HG03520 (cell line): ENCODE data around the gene FANCC.

Experiments used
- ATAC-seq: cut with Tn5 transposase; IDR thresholded peaks from one replicate; pipeline ENCODE4 v1.9.1; 2021; ENCODE audit warnings: mild to moderate bottlenecking, moderate library complexity; ENCODE audit not compliant: unreplicated experiment

Gene FANCC

GRCh38 chr9:95197692-95198271 is 119.7 kb downstream of the FANCC start:
- ATAC-seq: no peak

- no peak for ATAC-seq
Observed at GRCh38 chr9:95193480-95193879, 124.0 kb downstream of the FANCC start.

- ATAC-seq: no peak
Observed at GRCh38 chr9:95193067-95193466, 124.4 kb downstream of the FANCC start.

DNA sequence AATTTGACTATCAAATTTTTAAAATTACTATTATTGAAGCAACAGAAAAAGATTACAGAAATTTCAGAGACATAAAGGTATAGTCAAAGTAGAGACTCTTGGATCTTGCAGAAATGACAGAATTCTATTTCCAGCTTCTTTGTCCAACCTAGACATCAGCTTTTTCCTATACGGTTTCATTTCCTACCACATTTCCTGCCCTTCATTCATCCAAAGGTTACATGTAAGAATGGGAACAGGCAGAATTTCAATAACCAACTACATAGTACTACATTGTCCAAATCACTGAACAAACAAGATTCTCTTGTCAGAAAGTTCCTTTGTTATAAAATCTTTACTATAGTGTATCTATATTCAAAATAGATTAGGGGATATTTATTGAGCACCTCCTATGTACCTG is 124.9 kb downstream of the FANCC start:
- ATAC-seq: no peak

DNA sequence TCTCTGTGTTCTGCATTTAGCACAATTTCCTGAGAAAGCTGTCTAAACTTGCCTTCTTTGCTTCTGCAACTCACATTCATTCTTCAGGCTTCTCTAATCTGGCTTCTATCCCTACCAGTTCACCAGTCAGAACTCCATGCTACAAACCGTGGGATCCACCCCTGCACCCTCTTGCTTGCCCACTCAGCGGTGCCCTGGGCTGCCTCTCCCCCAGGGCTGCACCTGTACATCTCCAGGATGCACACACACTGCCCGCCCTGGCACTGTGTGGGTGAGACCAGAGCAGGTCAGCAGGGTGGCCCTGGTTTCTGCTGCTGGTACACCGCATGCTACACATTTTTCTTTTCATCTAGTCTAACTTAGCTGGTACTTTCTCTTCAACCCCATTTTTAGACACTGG is 127.1 kb downstream of the FANCC start:
- ATAC-seq: no peak

- no peak for ATAC-seq
Observed at GRCh38 chr9:95189251-95190098, 128.0 kb downstream of the FANCC start.

GRCh38 chr9:95188459-95188858 is 129.1 kb downstream of the FANCC start:
- no peak for ATAC-seq

- no peak for ATAC-seq
Observed at GRCh38 chr9:95185956-95186355, 131.6 kb downstream of the FANCC start.

DNA sequence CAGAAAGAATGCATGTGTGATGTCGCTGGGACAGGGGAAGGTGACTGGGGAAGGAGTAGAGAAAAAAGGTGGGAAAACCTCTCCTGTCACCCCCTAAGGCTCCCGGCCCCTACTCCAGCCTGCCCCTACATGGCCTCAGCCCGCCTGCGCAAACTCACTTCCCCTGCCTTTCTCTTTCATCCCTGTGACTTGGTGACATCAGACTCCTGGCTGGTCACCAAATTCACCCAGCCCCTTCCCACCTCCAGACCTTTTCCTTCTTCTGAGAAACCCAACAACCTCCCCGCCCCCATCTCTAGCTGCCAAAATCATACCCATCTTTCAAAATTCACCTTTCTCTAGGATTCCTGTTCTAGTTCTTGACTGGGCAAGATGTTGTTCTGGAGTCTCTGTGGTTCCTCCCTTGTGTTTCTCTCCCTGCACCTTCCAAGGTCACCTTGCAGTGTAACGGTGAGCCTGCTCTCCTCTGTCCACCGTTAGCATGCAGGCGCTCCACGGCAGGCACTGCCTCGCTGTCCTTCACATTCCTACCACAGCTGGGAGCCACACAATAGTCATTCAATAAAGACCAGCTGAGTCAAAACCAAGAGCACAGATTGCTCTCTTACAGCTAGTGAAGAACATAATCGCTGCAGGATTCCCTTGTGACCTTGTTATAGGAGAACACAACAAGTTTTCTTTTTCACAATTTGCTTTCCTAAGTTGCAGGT is 134.5 kb downstream of the FANCC start:
- no peak for ATAC-seq

GRCh38 chr9:95181835-95182234 is 135.7 kb downstream of the FANCC start:
- ATAC-seq: no peak

DNA sequence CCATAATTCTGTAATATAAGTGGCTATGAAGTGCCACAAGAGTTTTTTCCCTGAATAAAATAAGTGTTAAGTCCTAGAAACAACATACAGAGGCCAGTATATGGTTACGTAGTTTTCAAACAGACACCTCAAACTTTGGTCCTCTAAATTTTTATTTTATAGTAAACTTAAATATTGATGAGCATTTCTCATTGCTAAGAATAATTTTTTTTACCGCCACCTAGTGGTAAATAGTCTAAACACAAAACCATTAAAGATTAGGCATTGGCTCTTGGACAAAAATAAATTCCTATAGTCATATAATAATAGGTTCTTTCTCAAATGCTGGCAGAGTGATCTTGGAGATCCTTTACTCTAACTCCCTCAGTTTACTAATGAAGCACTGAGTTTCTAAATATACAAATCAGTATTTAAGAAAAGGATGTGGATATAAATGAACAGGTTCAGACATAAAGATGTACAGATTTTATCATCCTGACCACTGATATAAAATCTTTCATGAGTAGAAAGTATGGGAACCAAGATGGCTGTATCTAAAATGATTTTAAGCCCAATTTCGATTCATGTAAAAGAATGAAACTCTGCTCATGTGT is 136.2 kb downstream of the FANCC start:
- no peak for ATAC-seq

DNA sequence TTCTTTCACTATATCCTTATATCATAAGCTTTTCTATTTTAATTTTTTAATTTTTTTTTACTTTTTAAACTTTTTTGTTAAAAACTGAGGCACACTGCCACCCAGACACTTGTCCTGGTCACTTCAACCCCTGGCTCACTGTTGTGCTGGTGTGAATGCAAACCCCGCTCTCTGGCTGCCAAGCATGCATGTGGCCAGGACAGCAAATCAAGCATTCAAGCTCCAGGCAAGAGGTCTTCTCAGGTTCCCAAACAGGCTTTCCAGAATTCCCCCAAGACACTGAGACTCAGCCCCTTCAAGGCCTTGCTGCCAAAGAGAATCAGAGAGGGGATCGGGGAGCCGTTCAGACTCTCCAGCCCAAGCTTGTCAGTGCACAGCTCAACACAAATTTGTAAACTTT is 139.9 kb downstream of the FANCC start:
- ATAC-seq: no peak

GRCh38 chr9:95176755-95177319 is 140.7 kb downstream of the FANCC start:
- ATAC-seq: no peak

DNA sequence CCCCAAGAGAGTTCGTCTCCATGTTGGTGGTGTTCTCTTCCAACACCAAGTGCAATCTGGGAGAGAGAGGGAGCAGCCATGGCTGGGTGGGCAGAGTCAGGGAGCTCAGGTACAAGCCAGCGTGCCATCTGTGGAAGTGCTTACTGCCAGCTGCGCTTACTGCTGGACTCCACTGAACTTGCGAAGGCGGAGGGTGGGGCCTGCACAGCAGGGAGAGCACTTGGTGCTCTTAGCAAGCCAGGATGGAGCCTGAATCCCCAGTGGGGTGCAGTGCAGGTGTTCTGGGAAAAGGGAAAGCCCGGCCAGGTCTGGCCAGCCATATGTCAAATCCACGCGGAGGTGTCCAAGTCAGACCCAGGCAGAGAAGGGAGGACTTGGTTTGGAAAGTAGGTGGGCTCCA is 142.0 kb downstream of the FANCC start:
- no peak for ATAC-seq

GRCh38 chr9:95174038-95174437 is 143.5 kb downstream of the FANCC start:
- no peak for ATAC-seq

DNA sequence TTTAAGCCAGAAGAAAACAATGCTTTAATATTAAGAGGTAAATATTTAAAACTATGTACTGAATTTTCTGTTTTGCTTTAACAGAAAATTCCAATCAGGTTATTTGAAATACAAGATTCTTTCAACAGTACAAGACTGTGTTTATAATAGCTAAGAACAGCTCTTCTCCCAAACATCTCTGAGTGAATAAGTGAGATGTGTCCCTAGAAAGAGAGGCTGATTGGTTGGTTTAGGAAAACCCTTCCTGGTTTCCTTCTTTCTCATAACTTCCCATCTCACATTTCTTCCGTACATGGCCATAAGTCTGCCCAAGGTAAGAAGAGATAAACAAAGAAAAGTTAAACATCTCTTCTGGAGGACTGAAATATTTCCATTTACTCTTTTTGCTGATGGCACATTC is 145.9 kb downstream of the FANCC start:
- ATAC-seq: no peak

GRCh38 chr9:95171001-95171400 is 146.5 kb downstream of the FANCC start:
- no peak for ATAC-seq

- no peak for ATAC-seq
Observed at GRCh38 chr9:95167998-95168397, 149.5 kb downstream of the FANCC start.

GRCh38 chr9:95165004-95165403 is 152.5 kb downstream of the FANCC start:
- ATAC-seq: no peak

GRCh38 chr9:95157481-95158151 is 159.9 kb downstream of the FANCC start:
- peak; percentile 72 for ATAC-seq

GRCh38 chr9:95156074-95156473 is 161.4 kb downstream of the FANCC start:
- no peak for ATAC-seq
